Epidermal melanocyte (primary cell): Measurements from ENCODE around the gene ZFYVE27.
A peak's percentile ranks its signal among the peaks of the same experiment; 100 is the strongest.

Experiments used
- DNase-seq: peaks from one replicate; pipeline ENCODE4 v3.0.0; 2011; ENCODE audit warnings: low spot score; ENCODE audit not compliant: insufficient read length

Gene ZFYVE27

DNA sequence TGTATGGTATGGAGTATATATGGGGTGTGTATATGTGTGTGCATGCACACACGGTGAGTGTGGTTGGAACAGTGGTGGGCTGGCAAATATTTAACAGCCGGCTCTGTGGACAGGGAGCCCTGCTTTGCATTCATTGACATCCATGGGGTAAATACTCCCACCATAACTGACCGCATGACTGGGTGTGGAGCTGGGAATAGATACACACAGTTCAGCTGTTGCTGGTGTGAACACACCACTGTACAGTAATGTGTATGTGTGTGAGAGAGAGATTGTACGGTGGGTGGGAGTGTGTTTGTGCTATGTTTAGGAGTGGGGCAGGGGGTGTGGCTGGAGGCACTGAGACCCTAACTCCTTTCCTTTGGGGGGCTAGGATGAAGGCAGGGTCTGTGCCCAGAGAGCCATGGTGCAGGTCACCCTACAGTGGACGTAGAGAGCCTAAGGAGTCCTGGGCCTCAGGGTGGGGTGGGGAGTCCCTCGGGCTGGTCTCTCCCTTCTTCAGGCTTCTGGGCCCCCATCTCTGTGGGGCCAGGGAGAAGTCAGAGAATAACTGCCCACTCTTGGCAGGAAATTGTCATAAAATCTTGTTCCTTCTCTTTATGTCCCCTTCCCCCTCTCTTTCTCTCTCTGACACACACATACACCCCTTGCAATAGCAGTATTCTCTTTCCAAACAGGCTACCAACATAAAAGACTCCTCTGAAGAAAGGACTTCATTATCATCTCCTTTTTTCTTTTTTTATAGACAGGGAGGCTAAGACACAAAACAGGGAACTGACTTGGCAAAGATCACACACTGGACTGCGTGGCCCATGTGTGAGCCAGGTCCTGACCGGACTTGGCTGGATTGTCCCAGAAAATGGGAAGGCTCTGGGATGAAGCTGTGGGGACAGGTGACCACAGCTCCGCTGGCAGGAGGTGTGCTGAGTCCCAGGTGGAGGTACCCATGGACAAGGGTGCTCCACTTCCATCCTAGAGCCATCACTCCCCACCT lies 31.7 kb downstream of the ZFYVE27 start:
- DNase-seq: no peak

DNA sequence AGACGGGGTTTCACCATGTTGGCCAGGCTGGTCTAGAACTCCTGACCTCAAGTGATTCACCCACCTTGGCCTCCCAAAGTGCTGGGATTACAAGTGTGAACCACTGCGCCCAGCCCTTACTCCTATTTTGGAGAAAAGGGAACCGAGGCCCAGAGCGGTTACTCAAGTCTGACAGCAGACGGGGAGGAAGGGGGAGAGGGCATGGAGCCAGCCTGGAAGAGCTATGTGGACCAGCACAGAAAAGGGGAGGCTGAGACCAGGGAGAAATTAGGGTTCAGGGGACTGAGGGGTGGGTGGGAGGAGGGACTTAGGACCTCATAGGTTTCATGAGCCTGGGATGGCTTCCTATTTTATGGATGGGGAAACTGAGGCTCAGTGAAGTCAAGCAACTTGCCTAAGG lies 33.3 kb downstream of the ZFYVE27 start:
- no peak for DNase-seq

DNA sequence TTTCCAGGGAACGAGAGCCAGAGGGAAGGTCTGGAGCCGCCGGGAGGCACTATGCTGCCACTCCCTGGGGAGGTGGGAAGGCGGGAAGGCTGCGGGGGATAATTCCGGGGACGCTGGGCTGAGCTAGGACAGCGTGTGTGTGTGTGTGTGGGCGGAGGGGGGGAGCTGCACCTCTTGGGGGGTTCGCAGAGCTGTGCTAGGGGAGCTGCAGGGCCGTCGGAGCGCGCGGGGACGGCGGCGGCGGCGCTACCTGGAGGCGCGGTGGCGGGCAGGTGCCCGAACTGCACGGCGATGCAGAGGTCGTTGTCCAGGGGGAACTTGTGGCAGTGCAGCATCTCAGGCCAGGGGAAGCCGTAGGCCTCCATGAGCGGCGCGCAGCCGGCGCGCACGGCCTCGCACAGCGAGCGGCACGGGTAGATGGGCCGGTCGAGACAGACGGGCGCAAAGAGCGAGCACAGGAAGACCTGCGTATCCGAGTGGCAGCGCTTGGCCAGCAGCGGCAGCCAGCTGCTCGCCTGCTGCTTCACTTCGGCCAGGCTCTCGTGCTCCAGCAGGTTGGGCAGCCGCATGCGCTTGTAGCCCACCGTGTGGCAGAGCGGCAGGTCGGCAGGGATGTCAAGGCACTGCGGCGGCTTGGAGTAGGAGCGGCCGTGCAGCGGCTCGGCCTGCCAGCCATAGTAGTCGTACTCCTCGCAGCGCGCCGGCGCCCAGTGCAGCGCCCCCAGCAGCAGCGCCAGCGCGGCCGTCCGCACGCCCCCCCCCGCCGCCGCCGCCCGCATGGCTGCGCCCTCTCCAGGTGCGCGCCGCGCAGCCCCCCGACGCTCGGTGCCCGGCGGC lies 34.3 kb downstream of the ZFYVE27 start:
- no peak for DNase-seq

DNA sequence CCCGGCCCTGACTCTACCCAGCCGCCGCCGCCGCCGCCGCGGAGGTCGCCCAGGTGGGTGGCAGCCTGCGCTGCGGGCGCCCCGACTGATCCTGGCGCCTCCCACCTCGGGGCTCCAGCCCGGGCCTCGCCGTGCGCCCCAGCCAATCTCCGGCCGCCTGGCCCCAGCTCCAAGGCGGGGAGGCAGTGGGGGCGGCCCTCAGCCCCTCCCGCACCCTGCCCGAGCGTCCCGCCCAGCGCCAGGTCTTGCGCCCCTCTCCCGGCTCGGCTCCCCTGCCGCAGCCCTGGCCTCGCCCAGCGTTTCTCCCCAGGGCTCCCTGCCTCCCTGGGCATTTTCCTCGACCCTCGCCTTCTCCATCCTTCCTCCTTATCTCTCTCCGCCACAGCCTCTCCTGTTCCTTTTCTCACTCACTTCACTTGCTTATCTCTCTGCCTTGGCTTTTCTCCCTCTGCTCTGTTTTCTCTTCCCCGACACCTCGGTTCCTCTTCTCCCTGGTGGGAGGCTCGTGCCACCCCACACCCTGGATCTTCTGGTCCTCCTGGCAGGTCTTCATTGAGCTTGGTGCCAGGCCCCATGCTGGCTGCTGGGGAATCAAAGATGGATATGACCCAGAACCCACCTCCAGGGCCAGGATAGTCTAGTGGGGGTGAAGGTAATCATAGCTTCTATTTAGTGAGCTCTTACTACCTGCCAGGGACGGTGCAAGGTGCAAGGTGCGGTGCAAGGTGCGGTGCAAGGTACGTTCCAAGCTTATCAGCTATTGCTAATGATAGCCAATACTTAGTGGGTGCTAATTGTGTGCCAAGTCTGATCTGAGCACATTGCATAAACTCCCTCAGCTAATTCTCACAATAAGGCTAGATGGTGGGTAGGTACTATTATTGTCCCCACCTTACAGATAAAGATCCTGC lies 35.2 kb downstream of the ZFYVE27 start, which contains the start of gene SFRP5:
Gene SFRP5, minus strand, starts transcription at position 87 of the 911 bp plus-strand sequence. CDS start 166 bp downstream, outside the sequence.
- no peak for DNase-seq

DNA sequence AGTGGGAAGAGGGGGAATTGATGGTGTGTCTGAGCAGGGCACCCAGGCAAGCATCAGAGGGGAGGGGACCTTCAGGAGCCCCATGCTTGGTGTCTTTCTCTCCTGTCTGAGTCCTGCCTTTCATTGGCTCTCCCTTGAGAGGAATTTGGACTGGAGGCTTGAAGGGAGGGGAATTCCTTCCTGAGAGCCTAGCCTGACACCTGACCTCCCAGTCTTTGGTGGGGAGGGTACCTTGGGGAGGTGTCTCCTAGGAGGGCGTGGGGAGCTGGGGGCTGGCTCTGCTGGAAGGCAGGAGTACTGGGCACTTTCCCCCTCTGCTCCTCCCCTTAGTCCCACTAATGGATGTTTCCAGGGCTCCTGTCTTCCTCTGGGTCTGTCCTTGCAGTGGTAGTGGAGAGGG lies 36.2 kb downstream of the ZFYVE27 start:
- DNase-seq: no peak

DNA sequence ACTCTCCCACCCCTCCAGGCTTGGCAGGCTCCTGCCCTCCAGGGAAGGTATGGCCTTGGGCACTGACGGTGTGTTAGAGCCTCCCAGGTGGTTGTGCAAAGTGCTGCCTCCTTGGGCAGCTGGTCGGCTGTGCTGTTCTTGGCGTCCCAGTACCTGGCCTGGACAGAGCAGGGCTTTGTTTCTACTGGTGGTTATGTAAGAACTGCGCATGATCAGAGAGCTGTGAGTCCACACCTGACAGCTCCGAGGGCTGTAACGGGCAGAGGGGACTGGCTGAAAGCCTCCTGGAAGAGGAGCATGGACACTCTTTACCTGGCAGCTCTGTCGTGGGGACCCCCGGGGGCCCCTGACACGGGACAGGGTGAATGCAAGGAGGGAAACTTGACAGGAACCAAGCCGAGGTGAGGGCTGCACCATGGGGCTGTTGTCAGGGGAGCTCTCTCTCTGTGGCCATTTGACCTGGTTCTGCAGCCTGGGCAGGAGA lies 37.9 kb downstream of the ZFYVE27 start:
- no peak for DNase-seq

DNA sequence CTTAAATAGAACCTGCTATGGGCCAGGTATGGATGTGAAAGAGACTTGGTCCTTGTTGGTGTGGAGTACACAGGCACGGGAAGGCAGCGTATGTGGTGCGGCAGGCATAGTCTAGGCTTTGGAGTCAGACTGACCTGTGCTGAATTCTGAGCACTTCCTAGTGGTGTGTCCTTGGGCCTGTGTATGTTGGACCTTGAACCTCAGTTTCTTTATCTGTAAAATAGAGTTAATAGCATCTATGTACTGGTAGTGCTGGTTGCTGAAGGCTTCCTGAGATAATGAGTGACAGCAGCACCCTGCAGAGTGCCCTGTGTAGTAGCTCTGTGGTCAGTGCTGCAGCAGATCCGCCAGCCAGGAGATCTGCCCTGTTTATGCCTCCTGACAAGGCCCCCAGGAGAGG lies 40.2 kb downstream of the ZFYVE27 start:
- no peak for DNase-seq

DNA sequence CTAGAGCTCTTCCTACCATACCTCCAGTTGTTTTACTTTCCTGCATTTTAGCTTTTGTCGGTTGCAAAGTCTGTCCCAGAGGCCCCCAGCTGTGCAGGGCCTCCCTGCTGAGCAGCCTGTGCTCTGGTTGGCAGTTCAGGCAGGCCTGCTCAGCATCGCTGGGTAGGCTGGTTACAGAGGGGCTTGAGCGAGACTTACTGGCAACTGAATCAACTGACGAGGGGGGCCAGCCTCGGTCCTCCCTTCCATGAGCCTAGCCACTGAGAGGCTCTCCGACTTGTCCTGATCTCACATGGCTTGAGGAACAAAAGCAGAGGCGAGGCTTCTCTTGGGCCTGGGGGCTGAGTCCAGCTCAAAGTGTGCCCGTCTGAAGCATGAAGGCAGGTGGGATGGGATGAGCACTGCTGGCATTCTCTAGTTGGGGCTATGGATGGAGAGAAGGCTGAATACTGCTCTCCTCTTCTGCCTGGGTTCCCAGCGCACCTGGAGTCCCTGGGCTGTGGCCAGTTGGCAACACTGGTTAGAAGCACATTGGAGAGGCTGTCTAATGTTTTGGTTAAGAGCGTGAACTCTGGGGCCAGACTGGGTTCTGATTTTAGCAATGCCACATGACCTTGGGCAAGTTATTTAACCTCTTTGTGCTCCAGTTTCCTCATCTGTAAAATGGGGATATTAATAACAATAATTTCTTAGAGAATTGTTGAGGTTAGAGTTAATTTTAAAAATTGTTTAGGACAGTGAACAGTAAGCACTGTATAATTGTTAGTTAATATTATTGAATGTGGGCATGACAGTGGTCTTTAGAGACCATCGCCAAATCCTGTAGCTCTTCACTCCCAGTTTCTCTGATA lies 41.7 kb downstream of the ZFYVE27 start:
- no peak for DNase-seq

DNA sequence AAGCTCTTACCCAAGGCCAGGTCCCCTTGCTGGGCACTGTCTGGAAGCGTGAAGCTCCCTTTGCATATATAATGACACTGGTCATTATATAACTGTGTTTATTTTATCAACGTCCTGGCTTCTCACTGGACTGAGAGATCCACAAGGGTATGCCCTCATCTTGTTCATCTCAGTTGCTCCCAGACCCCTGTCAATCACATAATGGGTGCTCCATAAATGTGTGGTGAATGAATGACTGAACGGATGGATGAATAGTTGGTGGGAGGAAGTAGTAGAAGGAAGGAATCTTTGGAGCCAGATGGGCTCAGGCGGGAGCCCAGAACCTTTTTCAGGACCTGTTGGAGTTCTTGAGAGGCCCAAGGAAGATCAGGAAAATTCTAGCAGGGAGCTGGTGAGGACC lies 42.6 kb downstream of the ZFYVE27 start:
- no peak for DNase-seq

DNA sequence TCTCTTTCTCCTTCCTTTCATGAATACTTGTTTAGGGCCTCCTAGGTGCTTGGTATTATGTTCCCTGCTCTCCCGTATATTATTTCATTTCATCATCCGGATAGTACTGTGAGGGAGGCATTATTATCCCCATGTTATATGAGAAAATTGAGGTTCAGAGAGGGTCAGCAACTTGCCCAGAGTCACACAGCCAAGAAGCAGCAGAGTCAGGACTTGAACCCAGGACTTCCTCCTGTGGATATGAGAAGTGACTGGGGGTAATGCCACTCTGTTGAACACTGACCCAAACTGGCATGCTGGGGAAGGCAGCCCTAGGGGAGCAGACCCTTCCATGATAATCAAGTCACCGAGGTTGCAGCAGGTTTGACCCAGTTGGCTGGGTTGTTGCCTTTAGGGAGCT lies 43.0 kb downstream of the ZFYVE27 start:
- no peak for DNase-seq

DNA sequence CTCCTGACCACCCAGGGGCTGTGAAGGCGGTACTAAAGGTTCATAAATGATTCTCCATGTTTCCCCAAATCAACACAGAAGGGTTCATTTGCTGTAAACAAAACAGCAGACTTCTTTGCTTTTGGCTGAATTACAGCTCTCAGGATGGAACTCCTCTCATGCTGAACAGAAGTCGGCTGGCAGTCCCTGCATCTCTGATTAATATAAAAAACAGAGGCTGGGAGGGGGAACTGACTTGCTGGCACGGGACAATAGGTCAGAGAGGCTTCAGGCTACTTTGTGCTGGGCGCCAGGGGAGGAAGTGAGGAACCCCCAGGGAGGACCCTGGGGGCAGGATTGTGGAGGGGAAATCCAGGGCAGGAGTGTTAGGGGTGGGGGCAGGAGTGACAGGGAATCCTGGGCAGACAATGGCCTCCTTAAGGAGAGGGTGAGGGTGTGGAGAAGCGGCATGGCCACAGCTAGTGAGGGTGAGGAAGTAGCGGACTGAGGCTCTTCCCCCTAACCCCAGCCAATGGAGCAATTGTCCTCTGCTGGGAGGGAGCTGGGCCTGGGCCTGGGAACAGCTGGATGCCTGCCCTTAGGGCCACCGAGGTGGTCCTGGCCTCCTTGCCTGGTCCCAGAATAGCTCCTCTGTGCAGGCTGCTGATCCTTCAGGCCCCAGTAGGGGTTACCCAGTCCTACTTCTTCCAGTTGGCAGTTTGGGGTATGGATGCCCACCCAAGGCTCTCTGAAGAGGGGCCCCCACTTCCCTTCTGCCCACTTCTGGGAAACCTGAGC lies 44.1 kb downstream of the ZFYVE27 start:
- DNase-seq: peak; percentile 49

DNA sequence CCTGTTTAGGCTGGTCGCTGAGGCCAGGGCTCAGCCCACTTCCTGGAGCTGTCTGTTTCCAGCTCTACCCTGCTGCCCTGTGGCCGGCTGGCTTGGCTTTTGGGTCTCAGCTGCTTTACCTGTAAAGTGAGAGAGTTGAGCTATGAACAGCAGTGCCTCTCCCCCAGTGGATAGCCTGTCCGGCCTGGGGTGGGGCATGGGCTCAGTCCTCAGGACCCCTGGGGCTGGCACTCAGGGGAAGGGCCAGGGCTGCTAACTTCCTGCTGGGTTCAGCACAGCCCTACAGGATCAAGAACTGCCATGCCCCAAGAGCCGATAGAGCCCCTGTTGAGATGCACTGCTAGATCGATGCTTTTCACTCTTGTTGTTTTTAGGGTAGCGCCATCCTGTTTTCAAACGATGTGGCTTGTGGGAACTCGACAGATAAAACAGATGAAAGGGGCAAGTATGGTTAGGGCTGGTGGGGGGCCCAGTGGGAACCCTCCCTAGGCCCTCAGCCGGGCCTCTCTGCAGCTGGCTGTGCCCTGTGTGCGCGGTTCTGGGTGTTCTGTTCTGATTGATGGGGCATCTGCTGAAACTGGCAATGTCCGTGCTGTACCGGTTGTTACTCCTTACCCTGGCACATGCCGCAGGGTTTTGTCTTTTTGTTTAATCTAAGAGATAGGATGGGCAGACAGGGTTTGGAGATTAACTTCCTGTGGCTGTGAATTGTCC lies 44.8 kb downstream of the ZFYVE27 start:
- DNase-seq: no peak

DNA sequence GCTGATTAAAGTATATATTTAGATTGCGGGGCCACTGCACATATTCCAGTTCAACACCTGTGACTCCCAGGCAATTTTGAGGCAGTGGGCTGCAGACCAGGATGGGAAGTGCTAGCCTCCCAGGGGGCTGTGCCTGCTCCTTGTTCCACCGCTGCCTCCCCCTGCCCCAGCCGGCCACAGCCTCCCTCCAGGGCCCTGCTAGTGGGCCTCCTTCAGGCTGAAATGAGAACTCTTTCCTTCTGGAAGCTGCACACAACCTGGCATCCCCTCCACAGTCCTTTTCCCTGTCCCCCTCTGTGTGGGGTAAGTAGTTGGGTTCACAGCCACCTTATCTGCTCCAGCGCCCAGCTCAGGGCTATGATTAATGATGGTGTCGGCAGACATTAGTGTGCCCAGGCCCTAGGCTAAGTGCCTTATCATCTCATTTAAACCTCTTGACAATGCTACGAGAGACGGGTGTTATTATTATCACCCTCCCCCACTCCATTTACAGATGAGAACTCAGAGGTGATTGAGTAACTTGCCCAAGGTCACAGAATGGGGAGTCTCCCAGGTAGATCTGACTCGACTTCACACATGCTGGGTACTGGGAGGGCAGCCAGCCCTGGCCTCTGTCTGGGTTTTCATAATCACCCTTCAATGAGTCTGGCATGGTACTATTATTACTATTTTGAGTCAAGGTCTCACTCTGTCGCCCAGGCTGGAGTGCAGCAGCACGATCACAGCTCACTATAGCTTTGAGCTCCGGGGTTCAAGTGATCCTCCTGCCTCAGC lies 45.7 kb downstream of the ZFYVE27 start:
- DNase-seq: no peak

DNA sequence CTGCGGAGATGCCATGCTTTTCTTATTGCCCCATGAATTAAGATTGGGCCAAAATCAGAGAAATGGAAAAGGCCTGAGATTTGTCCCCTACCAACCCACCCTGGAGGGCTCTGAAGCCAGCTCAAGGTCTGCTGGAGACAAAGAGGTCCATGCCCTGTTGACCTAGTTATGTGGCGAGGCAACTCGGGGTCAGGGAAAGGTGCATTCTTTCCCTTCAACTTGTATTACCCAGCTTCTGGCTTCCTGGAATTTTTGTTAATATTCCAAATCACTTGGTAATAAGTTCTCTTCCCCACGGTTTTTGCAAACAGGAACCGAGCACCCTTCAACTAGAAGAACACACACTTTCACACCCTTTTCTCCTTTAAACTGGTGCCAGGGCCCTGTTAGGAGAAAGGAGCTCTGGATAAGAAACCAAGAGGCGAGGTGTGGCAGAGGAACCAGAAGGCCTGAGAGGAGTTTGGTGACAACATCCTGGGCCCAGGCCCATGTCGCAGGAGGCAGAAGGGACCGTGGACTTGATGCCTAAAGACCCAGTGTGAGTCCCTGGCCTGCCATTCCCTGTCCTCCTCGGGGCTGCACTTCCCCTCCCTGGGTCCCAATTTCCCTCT lies 47.4 kb downstream of the ZFYVE27 start:
- DNase-seq: no peak

DNA sequence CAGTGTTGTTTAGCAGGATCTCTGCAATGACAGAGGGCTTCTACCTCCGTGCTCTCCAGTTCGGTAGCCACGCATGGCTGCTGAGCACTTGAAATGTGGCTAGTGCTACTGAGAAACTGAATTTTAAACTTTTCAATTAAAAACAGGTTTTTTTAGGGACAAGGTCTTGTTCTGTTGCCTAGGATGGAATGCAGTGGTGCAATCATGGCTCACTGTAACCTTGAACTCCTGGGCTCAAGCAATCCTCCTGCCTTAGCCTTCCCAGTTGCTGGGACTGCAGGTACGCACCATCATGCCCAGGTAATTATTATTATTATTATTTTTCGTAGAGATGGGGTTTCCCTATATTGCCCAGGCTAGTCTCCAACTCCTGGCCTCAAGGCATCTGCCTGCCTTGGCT lies 48.3 kb downstream of the ZFYVE27 start:
- no peak for DNase-seq

DNA sequence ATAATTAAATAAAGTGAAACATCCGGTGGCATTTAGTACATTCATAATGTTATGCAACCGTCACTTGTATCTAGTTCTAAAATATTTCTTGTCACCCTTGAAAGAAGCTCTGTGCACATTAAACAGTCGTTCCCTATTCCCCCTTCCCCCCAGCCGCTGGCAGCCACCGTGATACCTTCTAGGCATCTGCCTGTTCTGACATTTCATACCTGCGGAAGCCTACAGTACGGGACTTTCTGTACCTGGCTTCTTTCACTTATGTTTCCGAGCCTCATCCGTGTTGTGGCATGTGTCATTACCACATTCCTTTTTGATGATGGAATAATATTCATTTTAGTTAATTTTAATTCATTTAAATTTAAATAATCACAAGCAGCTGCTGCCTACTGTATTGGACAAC lies 48.8 kb downstream of the ZFYVE27 start:
- DNase-seq: no peak
